Keratinocyte (primary cell): ENCODE results near the gene FOCAD. TPM values are rescaled to one million over a fixed set of nuclear protein-coding genes. Genes with fewer than 3 reads are reported as not detected.

Source experiments
- DNase-seq: peaks from one replicate; pipeline ENCODE4 v3.0.0-alpha.2; 2011; ENCODE audit warnings: low read depth, missing footprints, low spot score
- FAIRE-seq: peaks from 2 replicates; lab custom pipeline; 2011; peaks lifted over from hg19 to GRCh38; lab: Jason Lieb, UNC
- H2AFZ ChIP-seq: 2 replicates; pipeline ENCODE4 v1.6.0; 2012; ENCODE audit warnings: low read length, control low read depth, inconsistent platforms; ENCODE audit not compliant: control insufficient read depth
- H3K27ac ChIP-seq: 2 replicates; pipeline ENCODE4 v1.5.1; 2011; ENCODE audit warnings: low read length; ENCODE audit not compliant: control insufficient read depth, insufficient read depth
- H3K27me3 ChIP-seq: 3 replicates; pipeline ENCODE4 v1.6.0; 2011; ENCODE audit warnings: low read length; ENCODE audit not compliant: control insufficient read depth, insufficient read depth; ENCODE audit errors: extremely low read depth
- H3K36me3 ChIP-seq, 2 experiments: 2 replicates in 1 of 2; 3 replicates in 1 of 2; pipeline ENCODE4 v1.5.1; 2011; ENCODE audit warnings: low read length in 2 of 2, mild to moderate bottlenecking in 1 of 2; ENCODE audit not compliant: control insufficient read depth in 2 of 2, insufficient read depth in 2 of 2; ENCODE audit errors: extremely low read depth in 1 of 2
- H3K4me1 ChIP-seq: 3 replicates; pipeline ENCODE4 v1.5.1; 2011; ENCODE audit warnings: low read length; ENCODE audit not compliant: control insufficient read depth, insufficient read depth; ENCODE audit errors: extremely low read depth
- H3K4me2 ChIP-seq: 3 replicates; pipeline ENCODE4 v1.6.0; 2011; ENCODE audit warnings: low read depth, low read length; ENCODE audit not compliant: control insufficient read depth, insufficient read depth; ENCODE audit errors: extremely low read depth
- H3K4me3 ChIP-seq, 3 experiments: fragments of 200-600 bp in 1 of 3; sonication (generic) in 1 of 3; 2 replicates in 2 of 3; 3 replicates in 1 of 3; pipeline ENCODE4 v1.5.1; 2011 to 2016; ENCODE audit warnings: low read length in 3 of 3, mild to moderate bottlenecking in 3 of 3, control low read depth in 2 of 3, inconsistent platforms in 1 of 3, low read depth in 1 of 3, mixed read lengths in 1 of 3, mixed run types in 1 of 3, moderate library complexity in 1 of 3; ENCODE audit not compliant: control insufficient read depth in 2 of 3, insufficient read depth in 2 of 3; ENCODE audit errors: extremely low read depth in 1 of 3
- H3K79me2 ChIP-seq: 2 replicates; pipeline ENCODE4 v1.6.0; 2012; ENCODE audit warnings: low read length; ENCODE audit not compliant: control insufficient read depth, insufficient read depth
- H3K9ac ChIP-seq: 3 replicates; pipeline ENCODE4 v1.6.0; 2011; ENCODE audit warnings: low read length; ENCODE audit not compliant: control insufficient read depth, insufficient read depth; ENCODE audit errors: extremely low read depth
- H3K9me1 ChIP-seq: 3 replicates; pipeline ENCODE4 v1.6.0; 2011; ENCODE audit warnings: low read length; ENCODE audit not compliant: control insufficient read depth, insufficient read depth; ENCODE audit errors: extremely low read depth
- H3K9me3 ChIP-seq: 2 replicates; pipeline ENCODE4 v1.5.1; 2012; ENCODE audit warnings: low read depth, low read length; ENCODE audit not compliant: control insufficient read depth
- H4K20me1 ChIP-seq: 3 replicates; pipeline ENCODE4 v1.6.0; 2011; ENCODE audit warnings: low read length; ENCODE audit not compliant: control insufficient read depth, insufficient read depth; ENCODE audit errors: extremely low read depth
- CTCF ChIP-seq, 3 experiments: IDR thresholded peaks in 1 of 3; conservative IDR thresholded peaks in 1 of 3; optimal IDR thresholded peaks in 1 of 3; 2 replicates in 2 of 3; 3 replicates in 1 of 3; pipeline versions ENCODE3 to v1.5.1; 2011; ENCODE audit warnings: low read length in 3 of 3, mild to moderate bottlenecking in 3 of 3, moderate library complexity in 2 of 3, control low read depth in 1 of 3, inconsistent platforms in 1 of 3; ENCODE audit not compliant: insufficient read depth in 2 of 3; ENCODE audit errors: extremely low read depth in 1 of 3
- EZH2 ChIP-seq: IDR thresholded peaks from one replicate; pipeline ENCODE4 v1.6.1; 2012; ENCODE audit warnings: inconsistent platforms, mild to moderate bottlenecking, low read length, moderate library complexity
- dilution Hi-C: fragments of 300-500 bp; cut with MboI; formaldehyde crosslinking; loops from one replicate; pipeline ENCODE4 v1.7.0; 2020; ENCODE audit warnings: low sequenced_read_pairs; ENCODE audit not compliant: extremely low pct_ligation_motif_present
- polyA plus RNA-seq, 5 experiments: library from polyadenylated mRNA; depleted of rRNA in 3 of 5; stranded (reverse) in 3 of 5; stranded (forward) in 1 of 5; unstranded in 1 of 5; fragments of >200 nt; gene quantifications; 1 replicate in 1 of 5; 2 replicates in 3 of 5; 3 replicates in 1 of 5; pipeline versions ENCODE4 v1.2.1 to v1.2.3, GENCODE V29; 2011 to 2012; ENCODE audit warnings: missing spikeins in 2 of 5, low read depth in 1 of 5, low replicate concordance in 1 of 5

FOCAD gene
- polyA plus RNA-seq, 1 donor (not counting 4 experiments of a cell fraction or from before 2014, with no cell fraction given), result 33.1 TPM

GRCh38 chr9:20903212-20903611 is 219.2 kb downstream of the FOCAD start:
- H3K4me3 ChIP-seq, result no peak overlapping the region
- H3K9me1 ChIP-seq, result no peaks in the 10 kb centered on the region
- dilution Hi-C loops, result no loop called here
- no peaks in the 10 kb centered on the region for H3K36me3 ChIP-seq
- peaks cover 15% of the 10 kb centered on the region for H3K4me1 ChIP-seq
- DNase-seq (no peak), FAIRE-seq (no peak)
- no peaks in the 10 kb centered on the region for H3K9me3 ChIP-seq
- H3K4me2 ChIP-seq, result no peak overlapping the region
- H3K9ac ChIP-seq, result no peak overlapping the region
- no peaks in the 10 kb centered on the region for H4K20me1 ChIP-seq
- no peak overlapping the region for H3K27ac ChIP-seq
- H2AFZ ChIP-seq, result no peak overlapping the region
- H3K79me2 ChIP-seq, result no peaks in the 10 kb centered on the region
- no peaks in the 10 kb centered on the region for H3K27me3 ChIP-seq
- TF ChIP-seq CTCF (optimal IDR thresholded peaks at IDR 0.05 in 1 of 3, IDR thresholded peaks at IDR 0.05 in 1 of 3, conservative IDR thresholded peaks at IDR 0.05 in 1 of 3; ENCODE audit: extremely low read depth in 1 of 3, insufficient read depth in 2 of 3, low read length in 3 of 3) (no peak), EZH2 (no peak)

GRCh38 chr9:20904995-20905394 is 220.9 kb downstream of the FOCAD start:
- no peak overlapping the region for H3K9ac ChIP-seq
- FAIRE-seq (no peak), DNase-seq (no peak)
- no peak overlapping the region for H3K27ac ChIP-seq
- H3K9me3 ChIP-seq, result no peaks in the 10 kb centered on the region
- no peaks in the 10 kb centered on the region for H4K20me1 ChIP-seq
- H3K4me1 ChIP-seq, result peaks cover under 1% of the 10 kb centered on the region
- TF ChIP-seq EZH2 (no peak), CTCF (optimal IDR thresholded peaks at IDR 0.05 in 1 of 3, IDR thresholded peaks at IDR 0.05 in 1 of 3, conservative IDR thresholded peaks at IDR 0.05 in 1 of 3; ENCODE audit: extremely low read depth in 1 of 3, insufficient read depth in 2 of 3, low read length in 3 of 3) (no peak)
- dilution Hi-C loops, result no loop called here
- no peaks in the 10 kb centered on the region for H3K36me3 ChIP-seq
- H3K27me3 ChIP-seq, result no peaks in the 10 kb centered on the region
- H2AFZ ChIP-seq, result no peak overlapping the region
- H3K9me1 ChIP-seq, result no peaks in the 10 kb centered on the region
- no peak overlapping the region for H3K4me2 ChIP-seq
- H3K79me2 ChIP-seq, result no peaks in the 10 kb centered on the region
- no peak overlapping the region for H3K4me3 ChIP-seq
